Natural killer cell treated with Interleukin-12 subunit alpha and Interleukin-12 subunit beta and Interleukin-15 and Interleukin-18, amount 100 ng/mL, for 72 hours (primary cell): ENCODE measurements around the gene SNAP25. TPM values are rescaled to one million over a fixed set of nuclear protein-coding genes. Genes with fewer than 3 reads are reported as not detected.

ENCODE experiments used
- ATAC-seq, 2 donors: fragments of 150-1000 bp; cut with Tn5 transposase in 1 of 2; sonication (Bioruptor Pico), chemical (Tn5 transposase) in 1 of 2; 2 replicates each; pipeline ENCODE4 v1.10.0; 2021
- DNase-seq: peaks from one replicate; pipeline ENCODE4 v3.0.0; 2022; ENCODE audit warnings: low spot score
- H3K27ac Mint-ChIP-seq, 2 donors: 1 replicate in 1 of 2; 2 replicates in 1 of 2; pipeline ENCODE4 v1.8.0; 2022; ENCODE audit warnings: mixed read lengths in 2 of 2, mild to moderate bottlenecking in 1 of 2, moderate library complexity in 1 of 2
- H3K27me3 Mint-ChIP-seq, 2 donors: 1 replicate in 1 of 2; 2 replicates in 1 of 2; pipeline ENCODE4 v1.8.0; 2022; ENCODE audit warnings: mixed read lengths in 2 of 2
- H3K36me3 Mint-ChIP-seq: one replicate; pipeline ENCODE4 v1.8.0; 2022; ENCODE audit warnings: mixed read lengths
- H3K4me1 Mint-ChIP-seq, 2 donors: 1 replicate in 1 of 2; 2 replicates in 1 of 2; pipeline ENCODE4 v1.8.0; 2022; ENCODE audit warnings: low read depth in 2 of 2, mixed read lengths in 2 of 2, mild to moderate bottlenecking in 1 of 2
- H3K4me3 Mint-ChIP-seq: one replicate; pipeline ENCODE4 v1.8.0; 2022; ENCODE audit warnings: mixed read lengths
- H3K9me3 Mint-ChIP-seq: 2 replicates; pipeline ENCODE4 v1.8.0; 2022; ENCODE audit warnings: mixed read lengths
- total RNA-seq, 2 donors: library from RNA; stranded (reverse); gene quantifications; one replicate each; pipeline ENCODE4 v1.2.3, GENCODE V29; 2022

The SNAP25 gene
- total RNA-seq, 2 donors from 2014 or later = 0.76 TPM; not detected in 1

- H3K9me3 Mint-ChIP-seq = no peaks in the 10 kb centered on the region
- H3K27me3 Mint-ChIP-seq = peaks cover 12 to 32% of the 10 kb centered on the region in 2 donors
- no peak for ATAC-seq
- peak overlapping the region in 1 of 2 donors; percentile 3 for H3K27ac Mint-ChIP-seq
- H3K4me1 Mint-ChIP-seq = peaks cover 29 to 34% of the 10 kb centered on the region in 2 donors
- H3K4me3 Mint-ChIP-seq = peak overlapping the region; percentile 8
- no peak for DNase-seq
- peaks cover 7% of the 10 kb centered on the region for H3K36me3 Mint-ChIP-seq
Observed at GRCh38 chr20:10308652-10309051, 90.0 kb downstream of the SNAP25 start.

- Mint-ChIP-seq H3K27ac (no peak overlapping the region), H3K9me3 (no peaks in the 10 kb centered on the region), H3K36me3 (peaks cover 7% of the 10 kb centered on the region), H3K4me3 (no peak overlapping the region), H3K27me3 (peaks cover 12 to 34% of the 10 kb centered on the region in 2 donors), H3K4me1 (peaks cover 29 to 34% of the 10 kb centered on the region in 2 donors)
- DNase-seq (no peak), ATAC-seq (no peak)
Observed at GRCh38 chr20:10309326-10309725, 90.7 kb downstream of the SNAP25 start.

- Mint-ChIP-seq H3K27me3 (peaks cover 22 to 46% of the 10 kb centered on the region in 2 donors), H3K4me1 (peaks cover 13 to 17% of the 10 kb centered on the region in 2 donors), H3K9me3 (peaks cover 2% of the 10 kb centered on the region), H3K4me3 (no peak overlapping the region), H3K36me3 (peaks cover 13% of the 10 kb centered on the region), H3K27ac (no peak overlapping the region)
- ATAC-seq = no peak
- DNase-seq = no peak
Observed at GRCh38 chr20:10312111-10312510, 93.5 kb downstream of the SNAP25 start.

- Mint-ChIP-seq H3K4me3 (no peak overlapping the region), H3K27ac (no peak overlapping the region), H3K36me3 (peaks cover 13% of the 10 kb centered on the region), H3K4me1 (peaks cover 8 to 14% of the 10 kb centered on the region in 2 donors), H3K27me3 (peaks cover 22 to 46% of the 10 kb centered on the region in 2 donors), H3K9me3 (peaks cover 4% of the 10 kb centered on the region)
- no peak for ATAC-seq
- DNase-seq = no peak
Observed at GRCh38 chr20:10313215-10313614, 94.6 kb downstream of the SNAP25 start.

- no peak overlapping the region for H3K4me3 Mint-ChIP-seq
- H3K27me3 Mint-ChIP-seq = peaks cover 19 to 42% of the 10 kb centered on the region in 2 donors
- H3K36me3 Mint-ChIP-seq = peaks cover 9% of the 10 kb centered on the region
- DNase-seq (no peak), ATAC-seq (no peak)
- H3K27ac Mint-ChIP-seq = no peak overlapping the region
- H3K9me3 Mint-ChIP-seq = peaks cover 4% of the 10 kb centered on the region
- H3K4me1 Mint-ChIP-seq = peaks cover 4 to 15% of the 10 kb centered on the region in 2 donors
Observed at GRCh38 chr20:10313701-10314100, 95.1 kb downstream of the SNAP25 start.

GRCh38 chr20:10314198-10314597 is 95.6 kb downstream of the SNAP25 start:
- Mint-ChIP-seq H3K4me3 (no peak overlapping the region), H3K4me1 (peaks cover 0 to 13% of the 10 kb centered on the region in 2 donors), H3K36me3 (peaks cover 6% of the 10 kb centered on the region), H3K27ac (no peak overlapping the region), H3K27me3 (peaks cover 17 to 37% of the 10 kb centered on the region in 2 donors), H3K9me3 (peaks cover 4% of the 10 kb centered on the region)
- DNase-seq = no peak
- no peak for ATAC-seq

GRCh38 chr20:10315138-10315537 is 96.5 kb downstream of the SNAP25 start:
- Mint-ChIP-seq H3K9me3 (peaks cover 7% of the 10 kb centered on the region), H3K36me3 (peaks cover 12% of the 10 kb centered on the region)

GRCh38 chr20:10316582-10316981 is 98.0 kb downstream of the SNAP25 start:
- ATAC-seq = no peak
- Mint-ChIP-seq H3K27me3 (peaks cover 21 to 38% of the 10 kb centered on the region in 2 donors), H3K9me3 (peaks cover 9% of the 10 kb centered on the region), H3K4me1 (peaks cover 4 to 13% of the 10 kb centered on the region in 2 donors), H3K4me3 (no peak overlapping the region), H3K27ac (no peak overlapping the region), H3K36me3 (peaks cover 14% of the 10 kb centered on the region)
- DNase-seq = no peak

More at GRCh38 chr20:10315138-10315537, 96.5 kb downstream of the SNAP25 start:
- Mint-ChIP-seq H3K27me3 (peaks cover 21 to 40% of the 10 kb centered on the region in 2 donors), H3K27ac (no peak overlapping the region), H3K4me1 (peaks cover 3 to 13% of the 10 kb centered on the region in 2 donors), H3K4me3 (no peak overlapping the region)
- DNase-seq = no peak
- no peak for ATAC-seq

GRCh38 chr20:10318291-10319024 is 99.8 kb downstream of the SNAP25 start:
- Mint-ChIP-seq H3K27ac (no peak overlapping the region), H3K9me3 (peaks cover 9% of the 10 kb centered on the region), H3K4me3 (no peak overlapping the region), H3K36me3 (peaks cover 14% of the 10 kb centered on the region), H3K4me1 (peaks cover 4 to 13% of the 10 kb centered on the region in 2 donors), H3K27me3 (peaks cover 27 to 30% of the 10 kb centered on the region in 2 donors)
- DNase-seq = no peak
- no peak for ATAC-seq

GRCh38 chr20:10319855-10320254 is 101.2 kb downstream of the SNAP25 start:
- Mint-ChIP-seq H3K27me3 (peaks cover 23 to 29% of the 10 kb centered on the region in 2 donors), H3K27ac (no peak overlapping the region), H3K9me3 (peaks cover 9% of the 10 kb centered on the region), H3K4me3 (no peak overlapping the region), H3K36me3 (peaks cover 14% of the 10 kb centered on the region), H3K4me1 (peaks cover 4 to 13% of the 10 kb centered on the region in 2 donors)
- DNase-seq (no peak), ATAC-seq (no peak)

GRCh38 chr20:10321138-10321717 is 102.6 kb downstream of the SNAP25 start:
- ATAC-seq = no peak
- Mint-ChIP-seq H3K36me3 (peaks cover 8% of the 10 kb centered on the region), H3K27ac (no peak overlapping the region), H3K27me3 (peaks cover 13 to 22% of the 10 kb centered on the region in 2 donors), H3K4me3 (no peak overlapping the region), H3K9me3 (peaks cover 9% of the 10 kb centered on the region), H3K4me1 (peaks cover 4 to 13% of the 10 kb centered on the region in 2 donors)
- no peak for DNase-seq

GRCh38 chr20:10322073-10323012 is 103.7 kb downstream of the SNAP25 start:
- peak overlapping the region in 1 of 2 donors; percentile 27 for H3K27ac Mint-ChIP-seq
- DNase-seq = no peak
- peaks cover 4 to 10% of the 10 kb centered on the region in 2 donors for H3K4me1 Mint-ChIP-seq
- ATAC-seq = no peak
- peaks cover 5% of the 10 kb centered on the region for H3K9me3 Mint-ChIP-seq
- peaks cover 19 to 21% of the 10 kb centered on the region in 2 donors for H3K27me3 Mint-ChIP-seq
- no peak overlapping the region for H3K4me3 Mint-ChIP-seq
- H3K36me3 Mint-ChIP-seq = peaks cover 8% of the 10 kb centered on the region

- H3K9me3 Mint-ChIP-seq = peaks cover 5% of the 10 kb centered on the region
- DNase-seq = no peak
- ATAC-seq = no peak
- H3K36me3 Mint-ChIP-seq = peaks cover 8% of the 10 kb centered on the region
- peaks cover under 1 to 4% of the 10 kb centered on the region in 2 donors for H3K4me1 Mint-ChIP-seq
- H3K27ac Mint-ChIP-seq = no peak overlapping the region
- H3K27me3 Mint-ChIP-seq = peaks cover 19 to 21% of the 10 kb centered on the region in 2 donors
- no peak overlapping the region for H3K4me3 Mint-ChIP-seq
Observed at GRCh38 chr20:10323729-10324128, 105.1 kb downstream of the SNAP25 start.
